HEK293 (cell line): ENCODE measurements around the gene TBCK.

ENCODE experiments used
- CTCF ChIA-PET: fragments of 350-600 bp; formaldehyde crosslinking; extraction: SDS; loops from one replicate; lab custom pipeline; 2021; ENCODE audit warnings: antibody characterized with exemption; lab: Yijun Ruan, JAX
- POLR2A ChIA-PET: fragments of 300-600 bp; formaldehyde crosslinking; extraction: SDS; loops from one replicate; lab custom pipeline; 2020; ENCODE audit warnings: antibody characterized with exemption, inconsistent platforms; lab: Yijun Ruan, JAX
- H3K27ac ChIP-seq: fragments of 200-500 bp; sonication (Bioruptor generic); 2 replicates; pipeline ENCODE4 v1.5.1; 2014; ENCODE audit warnings: low read depth, low read length, control low read depth, inconsistent platforms; ENCODE audit errors: extremely low read depth
- H3K36me3 ChIP-seq, 2 experiments: fragments of 200-500 bp in 1 of 2; sonication (Bioruptor generic) in 1 of 2; 1 replicate in 1 of 2; 2 replicates in 1 of 2; pipeline ENCODE4 v1.5.1; 2014 to 2017; ENCODE audit warnings: inconsistent platforms in 2 of 2, low read length in 2 of 2; ENCODE audit not compliant: control insufficient read depth in 2 of 2, insufficient read depth in 1 of 2
- H3K4me1 ChIP-seq: fragments of 200-500 bp; sonication (Bioruptor generic); 2 replicates; pipeline ENCODE4 v1.5.1; 2014; ENCODE audit warnings: mild to moderate bottlenecking, low read length, inconsistent platforms; ENCODE audit not compliant: control insufficient read depth, insufficient read depth
- H3K4me3 ChIP-seq: 2 replicates; pipeline ENCODE4 v1.5.1; 2011; ENCODE audit warnings: low read depth, mild to moderate bottlenecking, control low read depth, low read length, moderate library complexity
- H3K9me3 ChIP-seq: fragments of 200-500 bp; sonication (Bioruptor generic); 2 replicates; pipeline ENCODE4 v1.5.1; 2014; ENCODE audit warnings: low read depth, low read length, inconsistent platforms; ENCODE audit not compliant: control insufficient read depth, insufficient read depth
- CTCF ChIP-seq: fragments of 450-650 bp; formaldehyde crosslinking; IDR thresholded peaks from 2 replicates; pipeline ENCODE4 v1.5.1; 2016; ENCODE audit warnings: missing biosample characterization, missing genetic modification characterization
- KLF17 ChIP-seq: fragments of 450-650 bp; formaldehyde crosslinking; IDR thresholded peaks from 2 replicates; pipeline ENCODE4 v1.5.1; 2016; ENCODE audit warnings: missing biosample characterization, missing genetic modification characterization
- ZBTB48 ChIP-seq: fragments of 450-650 bp; formaldehyde crosslinking; IDR thresholded peaks from 2 replicates; pipeline ENCODE4 v1.5.1; 2016; ENCODE audit warnings: missing biosample characterization, missing genetic modification characterization
- ZFP3 ChIP-seq: fragments of 450-650 bp; formaldehyde crosslinking; IDR thresholded peaks from 2 replicates; pipeline ENCODE4 v1.5.1; 2016; ENCODE audit warnings: low read depth, missing biosample characterization, missing genetic modification characterization
- ZNF121 ChIP-seq: fragments of 450-650 bp; formaldehyde crosslinking; IDR thresholded peaks from 2 replicates; pipeline ENCODE4 v1.5.1; 2016; ENCODE audit warnings: missing biosample characterization, missing genetic modification characterization
- ZNF146 ChIP-seq: fragments of 450-650 bp; formaldehyde crosslinking; IDR thresholded peaks from 2 replicates; pipeline ENCODE4 v1.5.1; 2016; ENCODE audit warnings: missing biosample characterization, missing genetic modification characterization
- ZNF18 ChIP-seq: fragments of 450-650 bp; formaldehyde crosslinking; IDR thresholded peaks from 2 replicates; pipeline ENCODE4 v1.5.1; 2016; ENCODE audit warnings: missing biosample characterization, missing genetic modification characterization
- ZNF26 ChIP-seq: fragments of 450-650 bp; formaldehyde crosslinking; IDR thresholded peaks from 2 replicates; pipeline ENCODE4 v1.5.1; 2016; ENCODE audit warnings: missing biosample characterization, missing genetic modification characterization
- ZNF266 ChIP-seq: fragments of 450-650 bp; formaldehyde crosslinking; IDR thresholded peaks from 2 replicates; pipeline ENCODE4 v1.5.1; 2016; ENCODE audit warnings: missing biosample characterization, missing genetic modification characterization, low read depth
- ZNF292 ChIP-seq: fragments of 450-650 bp; formaldehyde crosslinking; IDR thresholded peaks from 2 replicates; pipeline ENCODE4 v1.5.1; 2016; ENCODE audit warnings: low read depth, missing biosample characterization, missing genetic modification characterization, borderline replicate concordance
- ZNF37A ChIP-seq: fragments of 450-650 bp; IDR thresholded peaks from 2 replicates; pipeline ENCODE4 v1.5.1; 2018; ENCODE audit warnings: missing biosample characterization, missing genetic modification characterization
- ZNF501 ChIP-seq: fragments of 450-650 bp; formaldehyde crosslinking; IDR thresholded peaks from 2 replicates; pipeline ENCODE4 v1.5.1; 2016; ENCODE audit warnings: missing biosample characterization, missing genetic modification characterization
- ZNF529 ChIP-seq: fragments of 450-650 bp; formaldehyde crosslinking; IDR thresholded peaks from 2 replicates; pipeline ENCODE4 v1.5.1; 2017; ENCODE audit warnings: missing genetic modification characterization, missing biosample characterization; ENCODE audit not compliant: insufficient replicate concordance
- ZNF555 ChIP-seq: fragments of 450-650 bp; formaldehyde crosslinking; conservative IDR thresholded peaks from 2 replicates; pipeline ENCODE4 v1.5.1; 2017; ENCODE audit warnings: missing biosample characterization, mild to moderate bottlenecking, missing genetic modification characterization, inconsistent platforms
- ZNF610 ChIP-seq: fragments of 450-650 bp; formaldehyde crosslinking; IDR thresholded peaks from 2 replicates; pipeline ENCODE4 v1.5.1; 2016; ENCODE audit warnings: missing biosample characterization, missing genetic modification characterization, borderline replicate concordance
- ZNF626 ChIP-seq: fragments of 450-650 bp; sonication (Bioruptor Pico); formaldehyde crosslinking; IDR thresholded peaks from 2 replicates; pipeline ENCODE4 v1.5.1; 2018; ENCODE audit warnings: missing biosample characterization, missing genetic modification characterization, inconsistent platforms
- ZNF645 ChIP-seq: fragments of 450-650 bp; formaldehyde crosslinking; IDR thresholded peaks from 2 replicates; pipeline ENCODE4; 2016; ENCODE audit warnings: missing biosample characterization, missing genetic modification characterization
- ZNF654 ChIP-seq: fragments of 450-650 bp; formaldehyde crosslinking; IDR thresholded peaks from 2 replicates; pipeline ENCODE4 v1.5.1; 2016; ENCODE audit warnings: low read depth, missing biosample characterization, missing genetic modification characterization
- ZNF670 ChIP-seq: fragments of 450-650 bp; formaldehyde crosslinking; IDR thresholded peaks from 2 replicates; pipeline ENCODE4 v1.5.1; 2016; ENCODE audit warnings: missing biosample characterization, missing genetic modification characterization, low read depth
- ZNF677 ChIP-seq: fragments of 450-650 bp; IDR thresholded peaks from 2 replicates; pipeline ENCODE4 v1.5.0; 2018; ENCODE audit warnings: missing biosample characterization, mild to moderate bottlenecking, missing genetic modification characterization, moderate library complexity
- ZNF701 ChIP-seq: fragments of 450-650 bp; formaldehyde crosslinking; IDR thresholded peaks from 2 replicates; pipeline ENCODE4 v1.5.1; 2016; ENCODE audit warnings: missing biosample characterization, missing genetic modification characterization
- ZNF707 ChIP-seq: fragments of 450-650 bp; formaldehyde crosslinking; IDR thresholded peaks from 2 replicates; pipeline ENCODE4 v1.5.1; 2016; ENCODE audit warnings: missing biosample characterization, missing genetic modification characterization
- ZNF830 ChIP-seq: fragments of 450-650 bp; IDR thresholded peaks from 2 replicates; pipeline ENCODE4 v1.5.0; 2018; ENCODE audit warnings: missing biosample characterization, missing genetic modification characterization, low read depth, mild to moderate bottlenecking, moderate library complexity
- TF ChIP-seq, protein P1 (sequence below): fragments of 450-650 bp; formaldehyde crosslinking; IDR thresholded peaks from 2 replicates; pipeline ENCODE4 v1.5.1; 2017; ENCODE audit warnings: missing biosample characterization, missing genetic modification characterization

Gene TBCK

GRCh38 chr4:106201373-106201772 lies 114.6 kb downstream of the TBCK start:
- no peaks in the 10 kb centered on the region for H3K9me3 ChIP-seq
- ChIA-PET POLR2A (no interaction called here), CTCF (interaction anchor here (0.6 to 0.8 kb wide), 8 partner anchors 271 to 897 kb away, joined by 3 to 5 read pairs (median 3); no protein-coding TSS in a partner anchor)
- H3K4me3 ChIP-seq: no peak overlapping the region
- no peak overlapping the region for H3K27ac ChIP-seq
- TF ChIP-seq CTCF (tag by site-specific recombination): 0 out of 2 replicates have a peak, but pooled peaks have one; percentile 12
- TF ChIP-seq ZNF654 (tag by site-specific recombination): peak; percentile 37
- no peak for TF ChIP-seq ZNF146 (tag by site-specific recombination)
- no peaks in the 10 kb centered on the region for H3K36me3 ChIP-seq
- no peaks in the 10 kb centered on the region for H3K4me1 ChIP-seq

DNA sequence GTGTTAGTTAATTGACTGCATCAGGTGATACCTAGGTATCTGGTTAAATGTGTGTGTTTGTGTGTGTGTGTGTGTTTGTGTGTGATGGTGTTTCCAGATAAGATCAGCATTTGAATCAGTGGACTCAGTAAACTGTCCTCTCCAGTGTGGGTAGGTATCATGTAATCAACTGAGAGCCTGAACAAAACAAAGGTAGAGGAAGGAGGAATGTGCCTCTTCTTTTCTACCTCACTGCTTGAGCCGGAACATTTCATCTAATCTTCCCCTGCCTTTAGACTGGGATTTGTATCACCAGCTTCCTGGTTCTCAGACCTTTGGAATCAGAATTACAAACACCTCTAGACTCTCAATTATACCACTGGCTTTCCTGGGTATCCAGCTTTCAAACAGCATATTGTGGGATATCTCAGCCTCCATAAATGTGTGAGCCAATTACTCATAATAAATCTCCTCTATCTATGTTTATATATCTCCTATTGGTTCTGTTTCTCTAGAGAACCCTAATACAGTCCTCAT lies 120.5 kb downstream of the TBCK start:
- TF ChIP-seq ZNF555 (tag by site-specific recombination) (no peak), ZNF18 (no peak), ZNF610 (tag by site-specific recombination) (no peak), ZNF830 (no peak), ZNF529 (no peak), ZNF501 (no peak), ZNF670 (no peak), KLF17 (tag by site-specific recombination) (no peak), ZNF292 (tag by site-specific recombination) (no peak), ZNF37A (tag by site-specific recombination) (no peak), ZNF701 (tag by site-specific recombination) (no peak), ZNF626 (tag by site-specific recombination) (no peak)
- TF ChIP-seq, protein P1, sequence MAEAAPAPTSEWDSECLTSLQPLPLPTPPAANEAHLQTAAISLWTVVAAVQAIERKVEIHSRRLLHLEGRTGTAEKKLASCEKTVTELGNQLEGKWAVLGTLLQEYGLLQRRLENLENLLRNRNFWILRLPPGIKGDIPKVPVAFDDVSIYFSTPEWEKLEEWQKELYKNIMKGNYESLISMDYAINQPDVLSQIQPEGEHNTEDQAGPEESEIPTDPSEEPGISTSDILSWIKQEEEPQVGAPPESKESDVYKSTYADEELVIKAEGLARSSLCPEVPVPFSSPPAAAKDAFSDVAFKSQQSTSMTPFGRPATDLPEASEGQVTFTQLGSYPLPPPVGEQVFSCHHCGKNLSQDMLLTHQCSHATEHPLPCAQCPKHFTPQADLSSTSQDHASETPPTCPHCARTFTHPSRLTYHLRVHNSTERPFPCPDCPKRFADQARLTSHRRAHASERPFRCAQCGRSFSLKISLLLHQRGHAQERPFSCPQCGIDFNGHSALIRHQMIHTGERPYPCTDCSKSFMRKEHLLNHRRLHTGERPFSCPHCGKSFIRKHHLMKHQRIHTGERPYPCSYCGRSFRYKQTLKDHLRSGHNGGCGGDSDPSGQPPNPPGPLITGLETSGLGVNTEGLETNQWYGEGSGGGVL (tag by site-specific recombination): no peak
- Histone ChIP-seq H3K4me3 (no peak overlapping the region), H3K9me3 (no peaks in the 10 kb centered on the region), H3K4me1 (no peaks in the 10 kb centered on the region), H3K27ac (no peak overlapping the region), H3K36me3 (no peaks in the 10 kb centered on the region)
- ChIA-PET POLR2A (no interaction called here), CTCF (no interaction called here)

DNA sequence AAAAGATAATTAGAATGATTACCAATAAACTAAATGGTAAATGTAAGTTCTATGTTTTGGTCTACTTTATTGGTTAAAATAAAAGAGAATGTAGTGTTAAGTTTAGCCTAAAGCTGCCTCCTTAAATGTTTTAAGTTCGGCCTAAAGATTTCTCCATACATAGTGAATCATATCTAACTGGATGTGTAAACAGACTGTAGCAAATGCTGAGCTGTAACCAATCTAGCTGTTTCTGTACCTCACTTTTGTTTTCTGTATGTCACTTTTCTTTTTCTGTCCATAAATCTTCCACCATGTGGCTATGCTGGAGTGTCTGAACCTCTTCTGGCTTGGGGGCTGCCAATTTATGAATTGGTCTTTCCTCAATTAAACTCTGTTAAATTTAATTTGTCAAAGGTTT lies 121.2 kb downstream of the TBCK start:
- CTCF ChIA-PET: interaction anchor here (0.6 kb wide), 1 partner anchor 240 kb away, joined by 3 read pairs; no protein-coding TSS in a partner anchor
- POLR2A ChIA-PET: no interaction called here
- no peaks in the 10 kb centered on the region for H3K9me3 ChIP-seq
- H3K27ac ChIP-seq: no peak overlapping the region
- no peak overlapping the region for H3K4me3 ChIP-seq
- H3K36me3 ChIP-seq: no peaks in the 10 kb centered on the region
- no peaks in the 10 kb centered on the region for H3K4me1 ChIP-seq
- no peak for TF ChIP-seq ZNF121
- no peak for TF ChIP-seq ZNF26 (tag by site-specific recombination)
- no peak for TF ChIP-seq ZFP3 (tag by site-specific recombination)
- TF ChIP-seq ZNF266 (tag by site-specific recombination): no peak
- TF ChIP-seq ZBTB48 (tag by site-specific recombination): no peak
- TF ChIP-seq ZNF677 (tag by site-specific recombination): no peak
- TF ChIP-seq ZNF707 (tag by site-specific recombination): no peak
- TF ChIP-seq ZNF645 (tag by site-specific recombination): no peak
